ENCODE measurements around the gene GPR158. TPM values are rescaled to one million over a fixed set of nuclear protein-coding genes. Genes with fewer than 3 reads are reported as not detected.

GPR158 gene
- total RNA-seq, 1 experiment from 2014 or later: not detected

- POLR2A ChIA-PET (ENCODE audit: unreplicated experiment): no interaction called here
- DNase-seq (no peak), ATAC-seq (no peak)
- no TSS peak for BruUV-seq (replicated peaks)
- Histone ChIP-seq H3K9me2 (replicated peaks; ENCODE audit: low read length) (no peaks in the 10 kb centered on the region), H3K27ac (ENCODE audit: low read length) (no peak overlapping the region), H3F3A (ENCODE audit: low read length, unreplicated experiment) (no peaks in the 10 kb centered on the region), H3K36me3 (ENCODE audit: low read depth, low read length) (no peaks in the 10 kb centered on the region), H3K27me3 (ENCODE audit: low read length) (0 out of 2 replicates have a peak, but pooled peaks cover 4% of the 10 kb centered on the region), H4K20me1 (ENCODE audit: low read length) (no peaks in the 10 kb centered on the region), H2AFZ (ENCODE audit: low read length) (no peak overlapping the region), H3K9ac (ENCODE audit: low read length) (no peak overlapping the region), H3K9me3 (ENCODE audit: low read length) (no peaks in the 10 kb centered on the region), H3K79me2 (ENCODE audit: low read length) (no peaks in the 10 kb centered on the region), H3K4me2 (ENCODE audit: low read length) (no peak overlapping the region), H3K4me1 (ENCODE audit: insufficient read depth, low read length) (no peaks in the 10 kb centered on the region), H3K4me3 (ENCODE audit: low read length) (no peak overlapping the region)
- intact Hi-C loops (cut with micrococcal nuclease): no loop called here
- CTCF ChIA-PET: no interaction called here
- TF ChIP-seq, protein P1, sequence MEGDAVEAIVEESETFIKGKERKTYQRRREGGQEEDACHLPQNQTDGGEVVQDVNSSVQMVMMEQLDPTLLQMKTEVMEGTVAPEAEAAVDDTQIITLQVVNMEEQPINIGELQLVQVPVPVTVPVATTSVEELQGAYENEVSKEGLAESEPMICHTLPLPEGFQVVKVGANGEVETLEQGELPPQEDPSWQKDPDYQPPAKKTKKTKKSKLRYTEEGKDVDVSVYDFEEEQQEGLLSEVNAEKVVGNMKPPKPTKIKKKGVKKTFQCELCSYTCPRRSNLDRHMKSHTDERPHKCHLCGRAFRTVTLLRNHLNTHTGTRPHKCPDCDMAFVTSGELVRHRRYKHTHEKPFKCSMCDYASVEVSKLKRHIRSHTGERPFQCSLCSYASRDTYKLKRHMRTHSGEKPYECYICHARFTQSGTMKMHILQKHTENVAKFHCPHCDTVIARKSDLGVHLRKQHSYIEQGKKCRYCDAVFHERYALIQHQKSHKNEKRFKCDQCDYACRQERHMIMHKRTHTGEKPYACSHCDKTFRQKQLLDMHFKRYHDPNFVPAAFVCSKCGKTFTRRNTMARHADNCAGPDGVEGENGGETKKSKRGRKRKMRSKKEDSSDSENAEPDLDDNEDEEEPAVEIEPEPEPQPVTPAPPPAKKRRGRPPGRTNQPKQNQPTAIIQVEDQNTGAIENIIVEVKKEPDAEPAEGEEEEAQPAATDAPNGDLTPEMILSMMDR (conservative IDR thresholded peaks at IDR 0.05; ENCODE audit: low read depth, low read length): no peak
- no peak for TF ChIP-seq EZH2phosphoT487 (IDR thresholded peaks at IDR 0.05; ENCODE audit: borderline replicate concordance, low read length)
- no peak for TF ChIP-seq EZH2 (IDR thresholded peaks at IDR 0.05; ENCODE audit: low read length, unreplicated experiment)
Observed at GRCh38 chr10:25300073-25300472, 125.3 kb downstream of the GPR158 start.

- H3K4me3 ChIP-seq (ENCODE audit: low read length): no peak overlapping the region
- no peak for TF ChIP-seq EZH2 (IDR thresholded peaks at IDR 0.05; ENCODE audit: low read length, unreplicated experiment)
- TF ChIP-seq, protein P1 (conservative IDR thresholded peaks at IDR 0.05; ENCODE audit: low read depth, low read length): no peak
- TF ChIP-seq EZH2phosphoT487 (IDR thresholded peaks at IDR 0.05; ENCODE audit: borderline replicate concordance, low read length): no peak
- ATAC-seq: no peak
- no peak overlapping the region for H3K9ac ChIP-seq (ENCODE audit: low read length)
- ChIA-PET POLR2A (ENCODE audit: unreplicated experiment) (no interaction called here), CTCF (no interaction called here)
- H3K9me2 ChIP-seq (replicated peaks; ENCODE audit: low read length): no peaks in the 10 kb centered on the region
- H2AFZ ChIP-seq (ENCODE audit: low read length): no peak overlapping the region
- H3K79me2 ChIP-seq (ENCODE audit: low read length): no peaks in the 10 kb centered on the region
- no peak overlapping the region for H3K27ac ChIP-seq (ENCODE audit: low read length)
- intact Hi-C loops (cut with micrococcal nuclease): no loop called here
- H3K36me3 ChIP-seq (ENCODE audit: low read depth, low read length): no peaks in the 10 kb centered on the region
- no peak overlapping the region for H3K4me2 ChIP-seq (ENCODE audit: low read length)
- no peaks in the 10 kb centered on the region for H3K4me1 ChIP-seq (ENCODE audit: insufficient read depth, low read length)
- no TSS peak for BruUV-seq (replicated peaks)
- H3K9me3 ChIP-seq (ENCODE audit: low read length): no peaks in the 10 kb centered on the region
- DNase-seq: peak; percentile 10
- 0 out of 2 replicates have a peak, but pooled peaks cover 4% of the 10 kb centered on the region for H3K27me3 ChIP-seq (ENCODE audit: low read length)
- H4K20me1 ChIP-seq (ENCODE audit: low read length): no peaks in the 10 kb centered on the region
- no peaks in the 10 kb centered on the region for H3F3A ChIP-seq (ENCODE audit: low read length, unreplicated experiment)
Observed at GRCh38 chr10:25304606-25305005, 129.8 kb downstream of the GPR158 start.

DNA sequence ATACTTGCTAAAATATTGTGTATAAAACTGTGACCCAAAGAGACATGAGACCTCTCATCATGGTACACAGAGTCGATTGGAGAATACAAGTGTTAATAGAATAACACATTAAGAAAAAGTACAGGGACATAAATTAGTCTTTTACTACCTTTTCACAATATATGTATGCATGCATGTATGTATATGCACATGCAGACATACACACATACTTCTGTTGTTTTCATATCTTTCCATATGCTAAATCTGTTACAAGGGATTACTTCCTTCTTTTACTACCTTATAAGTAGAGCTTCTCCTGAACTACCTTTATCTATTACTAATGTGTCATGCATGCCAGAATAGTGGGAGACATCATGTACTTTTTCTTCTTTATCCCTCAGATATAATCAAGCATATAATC is 131.6 kb downstream of the GPR158 start:
- Histone ChIP-seq H3K4me3 (ENCODE audit: low read length) (no peak overlapping the region), H3K27ac (ENCODE audit: low read length) (no peak overlapping the region), H3K27me3 (ENCODE audit: low read length) (no peaks in the 10 kb centered on the region), H2AFZ (ENCODE audit: low read length) (no peak overlapping the region), H3K79me2 (ENCODE audit: low read length) (no peaks in the 10 kb centered on the region), H3F3A (ENCODE audit: low read length, unreplicated experiment) (no peaks in the 10 kb centered on the region), H3K4me2 (ENCODE audit: low read length) (no peak overlapping the region), H3K9ac (ENCODE audit: low read length) (no peak overlapping the region), H3K9me2 (replicated peaks; ENCODE audit: low read length) (no peaks in the 10 kb centered on the region), H4K20me1 (ENCODE audit: low read length) (no peaks in the 10 kb centered on the region), H3K9me3 (ENCODE audit: low read length) (no peaks in the 10 kb centered on the region), H3K36me3 (ENCODE audit: low read depth, low read length) (no peaks in the 10 kb centered on the region), H3K4me1 (ENCODE audit: insufficient read depth, low read length) (no peaks in the 10 kb centered on the region)
- ChIA-PET POLR2A (ENCODE audit: unreplicated experiment) (no interaction called here), CTCF (no interaction called here)
- no peak for ATAC-seq
- TF ChIP-seq, protein P1 (conservative IDR thresholded peaks at IDR 0.05; ENCODE audit: low read depth, low read length): no peak
- TF ChIP-seq EZH2phosphoT487 (IDR thresholded peaks at IDR 0.05; ENCODE audit: borderline replicate concordance, low read length) (no peak), EZH2 (IDR thresholded peaks at IDR 0.05; ENCODE audit: low read length, unreplicated experiment) (no peak)
- DNase-seq: no peak
- intact Hi-C loops (cut with micrococcal nuclease): no loop called here
- BruUV-seq (replicated peaks): no TSS peak

Measured in PC-3 (cell line).